ENCODE results near the gene TGFBR3. TPM values are rescaled to one million over a fixed set of nuclear protein-coding genes. Genes with fewer than 3 reads are reported as not detected.

TGFBR3 gene
- total and polyA plus RNA-seq, 2 of the 8 experiments (the other 6 are each of a cell fraction or from before 2014, with no cell fraction given): 2.0 to 6.1 TPM

GRCh38 chr1:91877574-91878208 lies 8.3 kb downstream of the TGFBR3 start:
- H3K9me3 ChIP-seq (ENCODE audit: insufficient read depth in 2 of 2, low read depth in 1 of 2, low read length in 1 of 2): no peaks in the 10 kb centered on the region
- H4K91ac ChIP-seq (replicated peaks; ENCODE audit: insufficient read length, low read length): no peak overlapping the region
- H2BK20ac ChIP-seq (ENCODE audit: low read length): no peak overlapping the region
- 84% methylated on average over 5 of the region's 5 CpGs; no CpG with 5 or more reads in 1 of the 2 experiments for WGBS, 2 experiments (ENCODE audit: extremely low coverage in 1 of 2, insufficient coverage in 1 of 2, insufficient read length in 1 of 2, insufficient replicate concordance in 2 of 2, low coverage in 1 of 2, low lambda C conversion rate in 2 of 2, missing lambda C conversion rate in 1 of 2)
- no peaks in the 10 kb centered on the region for H3K23me2 ChIP-seq (ENCODE audit: low read depth, low read length)
- H3K27me3 ChIP-seq (replicated peaks in 1 of 4; ENCODE audit: control insufficient read depth in 3 of 4, extremely low read depth in 1 of 4, insufficient read depth in 3 of 4, low read length in 3 of 4): no peaks in the 10 kb centered on the region
- H2AFZ ChIP-seq (ENCODE audit: low read length): no peak overlapping the region
- no peak overlapping the region for H2AK5ac ChIP-seq (ENCODE audit: low read depth, low read length)
- no peaks in the 10 kb centered on the region; a peak in 1 of 7 replicates for H3K4me1 ChIP-seq (replicated peaks in 1 of 4; ENCODE audit: control insufficient read depth in 3 of 4, insufficient read depth in 4 of 4, low read length in 3 of 4)
- no peak overlapping the region for H3K27ac ChIP-seq (ENCODE audit: low read depth, low read length)
- DNase-seq (ENCODE audit: low read depth in 1 of 2, low spot score in 2 of 2) (no peak), FAIRE-seq (no peak)
- no peaks in the 10 kb centered on the region for H4K20me1 ChIP-seq (replicated peaks in 1 of 2; ENCODE audit: control insufficient read depth in 1 of 2, insufficient read depth in 2 of 2, low read length in 2 of 2)
- H2BK120ac ChIP-seq (replicated peaks; ENCODE audit: low read depth, low read length): no peak overlapping the region
- H3K14ac ChIP-seq (ENCODE audit: insufficient read length): no peak overlapping the region
- H3K9ac ChIP-seq (replicated peaks in 1 of 4; ENCODE audit: extremely low read depth in 1 of 4, low read depth in 3 of 4, low read length in 3 of 4): no peak overlapping the region
- no peaks in the 10 kb centered on the region for H3K79me2 ChIP-seq (ENCODE audit: control insufficient read depth in 1 of 2, insufficient read depth in 2 of 2, low read length in 2 of 2)
- no peak overlapping the region for H3K23ac ChIP-seq (ENCODE audit: insufficient read length)
- no peak for TF ChIP-seq KDM1A (IDR thresholded peaks at IDR 0.05; ENCODE audit: borderline replicate concordance, low read length)
- no peak for TF ChIP-seq TCF12 (IDR thresholded peaks at IDR 0.05; ENCODE audit: low read depth, low read length)
- TF ChIP-seq TBP (IDR thresholded peaks at IDR 0.05; ENCODE audit: low read depth, low read length): no peak
- TF ChIP-seq SIX5 (IDR thresholded peaks at IDR 0.05; ENCODE audit: low read depth, low read length): no peak
- TF ChIP-seq ZNF274 (IDR thresholded peaks at IDR 0.05; ENCODE audit: borderline replicate concordance, extremely low read depth, low read length): no peak
- no peak for TF ChIP-seq BRCA1 (IDR thresholded peaks at IDR 0.05; ENCODE audit: low read depth, low read length)
- TF ChIP-seq, protein P1, sequence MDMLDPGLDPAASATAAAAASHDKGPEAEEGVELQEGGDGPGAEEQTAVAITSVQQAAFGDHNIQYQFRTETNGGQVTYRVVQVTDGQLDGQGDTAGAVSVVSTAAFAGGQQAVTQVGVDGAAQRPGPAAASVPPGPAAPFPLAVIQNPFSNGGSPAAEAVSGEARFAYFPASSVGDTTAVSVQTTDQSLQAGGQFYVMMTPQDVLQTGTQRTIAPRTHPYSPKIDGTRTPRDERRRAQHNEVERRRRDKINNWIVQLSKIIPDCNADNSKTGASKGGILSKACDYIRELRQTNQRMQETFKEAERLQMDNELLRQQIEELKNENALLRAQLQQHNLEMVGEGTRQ (IDR thresholded peaks at IDR 0.05; ENCODE audit: low read length): no peak
- no peak for TF ChIP-seq SIN3A (conservative IDR thresholded peaks at IDR 0.05 in 1 of 2, IDR thresholded peaks at IDR 0.05 in 1 of 2; ENCODE audit: low read depth in 1 of 2, low read length in 2 of 2)
- no peak for TF ChIP-seq KDM5A (IDR thresholded peaks at IDR 0.05; ENCODE audit: low read length)
- no peak for TF ChIP-seq CHD1 (IDR thresholded peaks at IDR 0.05; ENCODE audit: low read depth, low read length)
- TF ChIP-seq SIRT6 (IDR thresholded peaks at IDR 0.05; ENCODE audit: low read length): no peak
- TF ChIP-seq HDAC6 (IDR thresholded peaks at IDR 0.05; ENCODE audit: low read depth, low read length): no peak
- no peak for TF ChIP-seq CBX8 (IDR thresholded peaks at IDR 0.05; ENCODE audit: borderline replicate concordance, low read depth, low read length)
- no peak for TF ChIP-seq POLR2A (IDR thresholded peaks at IDR 0.05; ENCODE audit: control extremely low read depth in 1 of 2, low read depth in 2 of 2, low read length in 2 of 2)
- H4K5ac ChIP-seq (ENCODE audit: insufficient read length, low read depth, low read length): no peak overlapping the region
- no peak overlapping the region for H3K4me2 ChIP-seq (ENCODE audit: insufficient read depth in 1 of 2, low read depth in 2 of 2, low read length in 2 of 2)
- no peak overlapping the region for H3K18ac ChIP-seq (ENCODE audit: extremely low read depth, low read length)
- ChIA-PET CTCF (ENCODE audit: partially characterized antibody) (no interaction called here), POLR2A (ENCODE audit: partially characterized antibody) (no interaction called here)
- H3K36me3 ChIP-seq (ENCODE audit: control insufficient read depth in 2 of 4, insufficient read depth in 4 of 4, low read length in 3 of 4): no peaks in the 10 kb centered on the region
- H3K56ac ChIP-seq (replicated peaks; ENCODE audit: insufficient read length, low read depth, low read length): no peak overlapping the region
- no peak overlapping the region for H3K4ac ChIP-seq (replicated peaks; ENCODE audit: insufficient read length, low read depth, low read length)
- H3K79me1 ChIP-seq (ENCODE audit: low read depth, low read length): no peaks in the 10 kb centered on the region
- H2BK15ac ChIP-seq (ENCODE audit: low read length): no peak overlapping the region
- H2BK12ac ChIP-seq (ENCODE audit: low read depth, low read length): no peak overlapping the region
- no peak overlapping the region for H2BK5ac ChIP-seq (ENCODE audit: low read depth, low read length)
- H4K8ac ChIP-seq (ENCODE audit: extremely low read depth, insufficient read depth, low read length): no peak overlapping the region
- no peak overlapping the region for H3K4me3 ChIP-seq (ENCODE audit: extremely low read depth in 1 of 4, insufficient read depth in 2 of 4, low read depth in 3 of 4, low read length in 4 of 4)

Data from H1 (cell line).